H9 (cell line): ENCODE measurements around the gene GADD45GIP1. TPM values are rescaled to one million over a fixed set of nuclear protein-coding genes. Genes with fewer than 3 reads are reported as not detected.

Experiments used
- DNase-seq: peaks from one replicate; pipeline ENCODE4 v3.0.0-alpha.2; 2017
- H2AFZ ChIP-seq: one replicate; pipeline ENCODE4 v1.6.1; 2013; ENCODE audit warnings: mild to moderate bottlenecking, low read length, control low read depth, moderate library complexity
- H2AK5ac ChIP-seq: 2 replicates; pipeline ENCODE4 v1.6.1; 2013; ENCODE audit warnings: low read length, control low read depth, mixed read lengths; ENCODE audit not compliant: insufficient read length
- H2BK120ac ChIP-seq: one replicate; pipeline ENCODE4 v1.6.1; 2013; ENCODE audit warnings: low read depth, mild to moderate bottlenecking, low read length, control low read depth, inconsistent platforms; ENCODE audit not compliant: poor library complexity, severe bottlenecking
- H2BK12ac ChIP-seq: 2 replicates; pipeline ENCODE4 v1.6.1; 2013; ENCODE audit warnings: low read length, control low read depth, mixed read lengths, low read depth; ENCODE audit not compliant: insufficient read length
- H2BK15ac ChIP-seq: 2 replicates; pipeline ENCODE4 v1.6.1; 2013; ENCODE audit warnings: low read depth, low read length, control low read depth
- H2BK20ac ChIP-seq: one replicate; pipeline ENCODE4 v1.6.1; 2013; ENCODE audit warnings: low read depth, mild to moderate bottlenecking, low read length, control low read depth, inconsistent platforms; ENCODE audit not compliant: poor library complexity, severe bottlenecking
- H2BK5ac ChIP-seq: 2 replicates; pipeline ENCODE4 v1.6.1; 2013; ENCODE audit warnings: low read length, control low read depth, mixed read lengths; ENCODE audit not compliant: insufficient read length
- H3K14ac ChIP-seq: 2 replicates; pipeline ENCODE4 v1.6.1; 2013; ENCODE audit warnings: low read length, control low read depth; ENCODE audit not compliant: insufficient read depth
- H3K18ac ChIP-seq: 2 replicates; pipeline ENCODE4 v1.6.1; 2013; ENCODE audit warnings: low read depth, mild to moderate bottlenecking, mixed read lengths, low read length, control low read depth; ENCODE audit not compliant: insufficient read length
- H3K23ac ChIP-seq: 2 replicates; pipeline ENCODE4 v1.6.1; 2013; ENCODE audit warnings: low read length, control low read depth, mixed read lengths, low read depth; ENCODE audit not compliant: insufficient read length
- H3K23me2 ChIP-seq: 2 replicates; pipeline ENCODE4 v1.6.1; 2013; ENCODE audit warnings: low read depth, mild to moderate bottlenecking, mixed read lengths, low read length, control low read depth; ENCODE audit not compliant: insufficient read length, poor library complexity, severe bottlenecking
- H3K27ac ChIP-seq: 2 replicates; pipeline ENCODE4 v1.5.1; 2013; ENCODE audit warnings: low read length, control low read depth, mixed read lengths, low read depth; ENCODE audit not compliant: insufficient read length
- H3K27me3 ChIP-seq: 2 replicates; pipeline ENCODE4 v1.6.1; 2013; ENCODE audit warnings: low read length, control low read depth, inconsistent platforms; ENCODE audit not compliant: insufficient read depth
- H3K4ac ChIP-seq: 2 replicates; pipeline ENCODE4 v1.6.1; 2013; ENCODE audit warnings: low read depth, mild to moderate bottlenecking, control low read depth, inconsistent platforms, low read length, moderate library complexity
- H3K4me1 ChIP-seq: 2 replicates; pipeline ENCODE4 v1.6.1; 2013; ENCODE audit warnings: low read length, control low read depth, inconsistent platforms; ENCODE audit not compliant: insufficient read depth
- H3K4me2 ChIP-seq: 2 replicates; pipeline ENCODE4 v1.6.1; 2013; ENCODE audit warnings: low read length, control low read depth, mixed read lengths; ENCODE audit not compliant: insufficient read length, insufficient read depth
- H3K56ac ChIP-seq: 2 replicates; pipeline ENCODE4 v1.6.1; 2013; ENCODE audit warnings: low read depth, mild to moderate bottlenecking, mixed read lengths, low read length, control low read depth; ENCODE audit not compliant: insufficient read length
- H3K79me1 ChIP-seq: 2 replicates; pipeline ENCODE4 v1.6.1; 2013; ENCODE audit warnings: low read depth, mild to moderate bottlenecking, moderate library complexity, low read length, control low read depth, inconsistent platforms; ENCODE audit not compliant: insufficient read depth, poor library complexity, severe bottlenecking
- H3K79me2 ChIP-seq: 2 replicates; pipeline ENCODE4 v1.6.1; 2013; ENCODE audit warnings: low read length, control low read depth, inconsistent platforms; ENCODE audit not compliant: insufficient read depth
- H3K9ac ChIP-seq: 2 replicates; pipeline ENCODE4 v1.6.1; 2013; ENCODE audit warnings: low read length, control low read depth, mixed read lengths; ENCODE audit not compliant: insufficient read length; ENCODE audit errors: extremely low read depth
- H3K9me3 ChIP-seq: one replicate; pipeline ENCODE4 v1.6.1; 2013; ENCODE audit warnings: low read depth, low read length, inconsistent platforms; ENCODE audit not compliant: control insufficient read depth
- H3T11ph ChIP-seq: one replicate; pipeline ENCODE4 v1.6.1; 2013; ENCODE audit warnings: mild to moderate bottlenecking, low read length, control low read depth, inconsistent platforms
- H4K20me1 ChIP-seq: one replicate; pipeline ENCODE4 v1.6.1; 2013; ENCODE audit not compliant: control insufficient read depth, insufficient read length, insufficient read depth
- H4K5ac ChIP-seq: 2 replicates; pipeline ENCODE4 v1.6.1; 2013; ENCODE audit warnings: low read depth, mild to moderate bottlenecking, mixed read lengths, low read length, control low read depth; ENCODE audit not compliant: insufficient read length
- H4K8ac ChIP-seq: replicated peaks from 2 replicates; pipeline ENCODE4 v1.6.1; 2013; ENCODE audit warnings: low read length, control low read depth, mixed read lengths, low read depth; ENCODE audit not compliant: insufficient read length
- H4K91ac ChIP-seq: 2 replicates; pipeline ENCODE4 v1.6.1; 2013; ENCODE audit warnings: low read depth, mild to moderate bottlenecking, moderate library complexity, mixed read lengths, low read length, control low read depth; ENCODE audit not compliant: insufficient read length
- H3K27ac Mint-ChIP-seq, 3 experiments: 2 replicates in 2 of 3; 3 replicates in 1 of 3; pipeline ENCODE4 v1.8.0; 2020 to 2021; ENCODE audit warnings: mixed read lengths in 3 of 3, mild to moderate bottlenecking in 1 of 3, moderate library complexity in 1 of 3
- H3K27me3 Mint-ChIP-seq: 2 replicates; pipeline ENCODE4 v1.8.0; 2021; ENCODE audit warnings: low read depth, mild to moderate bottlenecking, moderate library complexity, mixed read lengths
- H3K36me3 Mint-ChIP-seq, 3 experiments: 2 replicates in 2 of 3; 3 replicates in 1 of 3; pipeline ENCODE4 v1.8.0; 2020 to 2021; ENCODE audit warnings: low read depth in 3 of 3, mixed read lengths in 3 of 3; ENCODE audit not compliant: insufficient read depth in 1 of 3
- H3K4me1 Mint-ChIP-seq, 2 experiments: 2 replicates each; pipeline ENCODE4 v1.8.0; 2020; ENCODE audit warnings: mixed read lengths in 2 of 2
- H3K4me3 Mint-ChIP-seq, 2 experiments: 2 replicates in 1 of 2; 3 replicates in 1 of 2; pipeline ENCODE4 v1.8.0; 2020 to 2021; ENCODE audit warnings: mild to moderate bottlenecking in 2 of 2, mixed read lengths in 2 of 2, moderate library complexity in 1 of 2
- H3K9me3 Mint-ChIP-seq, 2 experiments: 2 replicates in 1 of 2; 3 replicates in 1 of 2; pipeline ENCODE4 v1.8.0; 2020; ENCODE audit warnings: mild to moderate bottlenecking in 2 of 2, mixed read lengths in 2 of 2, moderate library complexity in 1 of 2
- WGBS: extraction: QIAGEN DNeasy Blood & Tissue Kit; methylation state at CpG from one replicate; pipeline ENCODE4 v1.1.7; 2013; ENCODE audit warnings: missing lambda C conversion rate, low lambda C conversion rate, mixed read lengths; ENCODE audit not compliant: insufficient read length; ENCODE audit errors: extremely low coverage; 5-methylcytosine and 5-hydroxymethylcytosine counted together
- total RNA-seq: library from RNA; stranded (reverse); gene quantifications from 2 replicates; pipeline ENCODE4 v1.2.1, GENCODE V29; 2021
- TF ChIP-seq, protein P1 (sequence below): fragments of 200-600 bp; sonication (generic); conservative IDR thresholded peaks from 3 replicates; pipeline ENCODE4 v1.8.0; 2021; ENCODE audit warnings: antibody characterized with exemption, mild to moderate bottlenecking

The GADD45GIP1 gene
- total RNA-seq, 1 experiment from 2014 or later, result 44.5 TPM

DNA sequence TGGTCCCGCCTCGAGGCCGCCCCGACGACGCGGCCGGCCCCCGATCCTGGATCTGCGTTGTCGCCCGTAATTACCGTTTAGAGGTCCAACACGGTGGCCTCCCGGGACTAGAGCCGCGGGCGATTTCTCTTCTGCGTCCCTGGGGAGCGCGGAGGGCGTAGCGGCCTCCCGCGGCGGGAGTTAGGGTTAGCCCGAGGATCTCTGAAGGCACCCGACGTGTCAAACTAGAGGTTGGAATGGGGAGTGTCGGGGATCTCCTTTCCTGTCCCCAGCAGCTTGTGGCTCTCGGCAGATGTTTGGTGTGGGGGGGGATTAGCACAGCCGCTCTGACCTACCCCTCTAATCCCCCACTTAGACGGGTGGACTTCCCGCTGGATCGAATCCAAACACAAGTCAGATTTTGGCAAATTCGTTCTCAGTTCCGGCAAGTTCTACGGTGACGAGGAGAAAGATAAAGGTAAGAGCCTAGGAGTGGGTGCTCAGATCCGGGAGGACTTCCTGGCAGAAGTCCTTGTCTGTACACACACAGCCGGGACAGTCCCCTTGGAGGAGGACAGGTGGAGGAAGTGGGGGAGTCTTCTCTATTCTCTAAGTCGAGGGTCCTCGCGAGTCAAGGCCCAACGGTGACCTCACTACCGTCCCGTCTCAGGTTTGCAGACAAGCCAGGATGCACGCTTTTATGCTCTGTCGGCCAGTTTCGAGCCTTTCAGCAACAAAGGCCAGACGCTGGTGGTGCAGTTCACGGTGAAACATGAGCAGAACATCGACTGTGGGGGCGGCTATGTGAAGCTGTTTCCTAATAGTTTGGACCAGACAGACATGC is 18.0 kb downstream of the GADD45GIP1 start:
- Histone ChIP-seq H4K5ac (no peak overlapping the region), H3T11ph (no peak overlapping the region), H4K20me1 (no peaks in the 10 kb centered on the region), H2BK120ac (no peak overlapping the region), H3K9me3 (no peaks in the 10 kb centered on the region), H3K4me2 (peak overlapping the region; percentile 97), H3K4me1 (no peaks in the 10 kb centered on the region; the same call in 1 of the 2 replicates), H2AFZ (no peak overlapping the region), H4K8ac (no peak overlapping the region), H3K18ac (no peak overlapping the region), H3K14ac (peak overlapping the region; percentile 84), H3K9ac (peak overlapping the region; percentile 75), H3K27ac (no peak overlapping the region), H4K91ac (no peak overlapping the region), H3K23me2 (peaks cover 7% of the 10 kb centered on the region), H3K79me2 (peaks cover 6% of the 10 kb centered on the region; the same call in 1 of the 2 replicates), H3K4ac (no peak overlapping the region), H2BK12ac (no peak overlapping the region), H2BK20ac (no peak overlapping the region), H2AK5ac (no peak overlapping the region), H3K27me3 (no peaks in the 10 kb centered on the region), H2BK15ac (no peak overlapping the region), H2BK5ac (no peak overlapping the region), H3K79me1 (peaks cover 6% of the 10 kb centered on the region), H3K23ac (no peak overlapping the region), H3K56ac (no peak overlapping the region)
- H3K4me1 Mint-ChIP-seq, result peaks cover 19 to 41% of the 10 kb centered on the region in 2 experiments
- H3K27me3 Mint-ChIP-seq, result no peaks in the 10 kb centered on the region; the same call in 1 of the 2 replicates
- TF ChIP-seq, protein P1, sequence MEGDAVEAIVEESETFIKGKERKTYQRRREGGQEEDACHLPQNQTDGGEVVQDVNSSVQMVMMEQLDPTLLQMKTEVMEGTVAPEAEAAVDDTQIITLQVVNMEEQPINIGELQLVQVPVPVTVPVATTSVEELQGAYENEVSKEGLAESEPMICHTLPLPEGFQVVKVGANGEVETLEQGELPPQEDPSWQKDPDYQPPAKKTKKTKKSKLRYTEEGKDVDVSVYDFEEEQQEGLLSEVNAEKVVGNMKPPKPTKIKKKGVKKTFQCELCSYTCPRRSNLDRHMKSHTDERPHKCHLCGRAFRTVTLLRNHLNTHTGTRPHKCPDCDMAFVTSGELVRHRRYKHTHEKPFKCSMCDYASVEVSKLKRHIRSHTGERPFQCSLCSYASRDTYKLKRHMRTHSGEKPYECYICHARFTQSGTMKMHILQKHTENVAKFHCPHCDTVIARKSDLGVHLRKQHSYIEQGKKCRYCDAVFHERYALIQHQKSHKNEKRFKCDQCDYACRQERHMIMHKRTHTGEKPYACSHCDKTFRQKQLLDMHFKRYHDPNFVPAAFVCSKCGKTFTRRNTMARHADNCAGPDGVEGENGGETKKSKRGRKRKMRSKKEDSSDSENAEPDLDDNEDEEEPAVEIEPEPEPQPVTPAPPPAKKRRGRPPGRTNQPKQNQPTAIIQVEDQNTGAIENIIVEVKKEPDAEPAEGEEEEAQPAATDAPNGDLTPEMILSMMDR, result peak; percentile 23; the same call in 1 of the 3 replicates
- peaks cover 48 to 56% (median 52%) of the 10 kb centered on the region in 3 experiments for H3K36me3 Mint-ChIP-seq
- no peaks in the 10 kb centered on the region; a peak in 1 of 5 replicates for H3K9me3 Mint-ChIP-seq
- no CpG with 5 or more reads among the region's 54 CpGs for WGBS
- no peak for DNase-seq
- H3K4me3 Mint-ChIP-seq, result peak overlapping the region; percentile 98 to 99
- H3K27ac Mint-ChIP-seq, result peak overlapping the region; percentile 78 to 96 (median 94)
